Activated naive CD8-positive, alpha-beta T cell treated with anti-CD3 and anti-CD28 coated beads, Interleukin-2, amount 10 ng/mL, durations not matched to agents 7 days and 5 days (primary cell): ENCODE data around the gene HMGCS2. TPM values are rescaled to one million over a fixed set of nuclear protein-coding genes. Genes with fewer than 3 reads are reported as not detected.

Experiments
- ATAC-seq: fragments of 150-1000 bp; cut with Tn5 transposase; one replicate; pipeline ENCODE4 v1.10.0; 2021; ENCODE audit warnings: low read depth, moderate library complexity
- POLR2A ChIA-PET: fragments of 350-600 bp; sonication (Branson Sonifier 250); formaldehyde crosslinking; loops from one replicate; lab custom pipeline; 2021; ENCODE audit warnings: antibody characterized with exemption; lab: Charles Lee
- DNase-seq: peaks from one replicate; pipeline ENCODE4 v3.0.0; 2021
- H3K27ac Mint-ChIP-seq: one replicate; pipeline ENCODE4 v1.8.0; 2022; ENCODE audit warnings: mild to moderate bottlenecking, mixed read lengths
- H3K27me3 Mint-ChIP-seq: one replicate; pipeline ENCODE4 v1.8.0; 2022; ENCODE audit warnings: mild to moderate bottlenecking, moderate library complexity, mixed read lengths
- H3K36me3 Mint-ChIP-seq: one replicate; pipeline ENCODE4 v1.8.0; 2021; ENCODE audit warnings: mild to moderate bottlenecking, mixed read lengths
- H3K4me1 Mint-ChIP-seq: one replicate; pipeline ENCODE4 v1.8.0; 2021; ENCODE audit warnings: mixed read lengths
- H3K4me3 Mint-ChIP-seq: one replicate; pipeline ENCODE4 v1.8.0; 2022; ENCODE audit warnings: mild to moderate bottlenecking, moderate library complexity, mixed read lengths
- H3K9me3 Mint-ChIP-seq: one replicate; pipeline ENCODE4 v1.8.0; 2021; ENCODE audit warnings: mixed read lengths
- total RNA-seq, 2 experiments: library from RNA; stranded (reverse); gene quantifications; one replicate each; pipeline ENCODE4 v1.2.3, GENCODE V29; 2021

HMGCS2 gene
- total RNA-seq, 2 experiments from 2014 or later, result not detected

DNA sequence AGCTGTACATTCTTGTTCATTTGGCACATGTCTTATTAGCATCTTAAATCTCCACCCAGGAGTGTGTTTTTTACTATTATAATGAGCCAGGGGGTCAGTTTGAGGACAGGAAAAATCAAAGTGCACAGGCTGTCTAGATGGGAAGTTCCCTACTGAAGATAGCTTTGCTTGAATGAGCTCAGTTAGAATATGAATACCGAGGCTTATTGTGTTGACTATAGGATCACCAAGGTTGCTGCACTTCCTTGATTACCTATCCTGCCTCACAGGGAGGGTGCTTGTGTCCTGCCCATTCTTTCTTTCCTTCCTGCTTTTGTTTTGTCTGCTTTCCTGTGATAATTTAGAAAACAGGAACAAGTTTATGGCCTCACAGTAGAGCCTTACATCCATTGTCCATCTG, 40.7 kb downstream of the HMGCS2 start:
- DNase-seq (no peak), ATAC-seq (no peak)
- POLR2A ChIA-PET, result interaction anchor here (1.4 kb wide), 1 partner anchor 16 kb away, joined by 4 read pairs; the partner anchor contains the start of gene PHGDH
- H3K27ac Mint-ChIP-seq, result no peak overlapping the region
- peaks cover 2% of the 10 kb centered on the region for H3K4me1 Mint-ChIP-seq
- H3K4me3 Mint-ChIP-seq, result no peak overlapping the region
- H3K36me3 Mint-ChIP-seq, result peaks cover 22% of the 10 kb centered on the region
- H3K27me3 Mint-ChIP-seq, result no peaks in the 10 kb centered on the region
- no peaks in the 10 kb centered on the region for H3K9me3 Mint-ChIP-seq

DNA sequence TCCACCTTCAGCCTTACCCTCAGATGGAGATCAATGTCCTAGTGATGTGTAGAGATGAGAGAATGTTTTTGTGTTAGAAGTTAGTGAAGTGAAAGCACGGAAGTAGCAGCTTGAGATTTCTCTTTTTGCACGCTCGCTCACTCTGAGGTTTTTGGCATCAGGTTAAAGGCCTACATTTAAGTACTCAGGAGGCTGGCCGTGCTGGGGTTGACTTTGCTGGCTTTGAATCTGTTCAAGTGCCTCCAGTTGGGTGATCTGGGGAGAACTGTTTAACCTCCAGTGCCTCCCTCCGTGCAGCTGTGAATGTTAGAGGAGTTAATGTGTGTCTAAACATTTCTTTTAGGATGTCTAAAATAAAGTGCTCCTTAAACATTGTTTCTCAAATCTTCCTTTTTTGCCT, 43.1 kb downstream of the HMGCS2 start:
- no peak overlapping the region for H3K4me3 Mint-ChIP-seq
- DNase-seq (no peak), ATAC-seq (no peak)
- peaks cover 4% of the 10 kb centered on the region for H3K4me1 Mint-ChIP-seq
- H3K9me3 Mint-ChIP-seq, result no peaks in the 10 kb centered on the region
- no peaks in the 10 kb centered on the region for H3K27me3 Mint-ChIP-seq
- H3K27ac Mint-ChIP-seq, result peak overlapping the region; percentile 22
- POLR2A ChIA-PET, result no interaction called here
- H3K36me3 Mint-ChIP-seq, result peaks cover 28% of the 10 kb centered on the region

DNA sequence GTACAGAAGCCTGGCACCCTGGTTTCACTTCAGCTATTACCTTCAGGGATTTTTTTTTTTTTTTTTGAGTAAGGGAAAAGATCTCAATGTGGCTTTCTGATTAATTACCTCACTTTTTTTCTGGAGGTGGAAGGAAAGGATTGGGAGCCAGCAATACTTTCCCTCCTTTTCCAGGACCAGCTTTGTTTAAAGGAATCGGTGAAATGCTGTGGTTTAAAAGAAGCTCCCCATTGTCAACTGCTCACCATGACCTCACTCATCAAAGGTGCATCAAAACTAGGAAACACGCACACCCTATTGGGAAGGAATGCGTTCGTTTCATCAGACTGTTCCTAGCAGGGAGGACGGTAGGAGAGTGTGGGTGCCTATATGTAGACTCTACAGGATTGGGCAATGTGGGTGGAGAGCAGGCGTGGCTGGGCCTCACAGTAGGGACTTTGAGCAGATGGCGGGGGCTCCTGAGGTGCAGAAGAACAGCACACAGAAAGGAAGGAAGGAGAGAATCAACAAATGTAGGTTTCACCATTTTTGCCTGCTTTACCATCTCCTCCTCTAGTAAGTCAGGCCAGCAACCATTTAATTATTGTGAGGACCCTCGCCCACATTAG, 44.0 kb downstream of the HMGCS2 start:
- Mint-ChIP-seq H3K9me3 (no peaks in the 10 kb centered on the region), H3K4me1 (peaks cover 6% of the 10 kb centered on the region), H3K4me3 (no peak overlapping the region), H3K27me3 (no peaks in the 10 kb centered on the region), H3K27ac (no peak overlapping the region), H3K36me3 (peaks cover 25% of the 10 kb centered on the region)
- ATAC-seq (no peak), DNase-seq (no peak)
- POLR2A ChIA-PET, result no interaction called here

DNA sequence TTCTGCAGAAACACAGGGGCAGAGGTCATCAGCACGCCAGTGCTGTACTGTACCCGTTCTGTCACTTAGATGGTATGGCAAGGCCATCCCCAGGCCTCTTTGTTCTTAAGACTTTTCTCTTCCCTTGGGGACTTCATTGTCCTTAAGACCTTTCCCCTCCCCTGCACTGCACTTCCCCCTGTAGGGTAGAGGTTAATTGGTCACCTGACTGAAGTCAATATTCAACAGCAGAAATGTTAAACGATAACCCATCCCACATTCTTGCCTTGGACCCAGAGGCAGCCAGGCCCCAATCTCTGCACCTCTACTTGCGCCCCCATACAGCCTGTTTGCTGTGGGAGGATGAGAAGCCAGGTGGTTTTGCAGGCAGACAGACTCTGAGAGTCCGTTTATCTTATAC, 46.8 kb downstream of the HMGCS2 start:
- peaks cover 31% of the 10 kb centered on the region for H3K36me3 Mint-ChIP-seq
- POLR2A ChIA-PET, result no interaction called here
- no peak overlapping the region for H3K27ac Mint-ChIP-seq
- peaks cover 19% of the 10 kb centered on the region for H3K4me1 Mint-ChIP-seq
- no peaks in the 10 kb centered on the region for H3K27me3 Mint-ChIP-seq
- ATAC-seq (no peak), DNase-seq (no peak)
- H3K9me3 Mint-ChIP-seq, result no peaks in the 10 kb centered on the region
- no peak overlapping the region for H3K4me3 Mint-ChIP-seq

DNA sequence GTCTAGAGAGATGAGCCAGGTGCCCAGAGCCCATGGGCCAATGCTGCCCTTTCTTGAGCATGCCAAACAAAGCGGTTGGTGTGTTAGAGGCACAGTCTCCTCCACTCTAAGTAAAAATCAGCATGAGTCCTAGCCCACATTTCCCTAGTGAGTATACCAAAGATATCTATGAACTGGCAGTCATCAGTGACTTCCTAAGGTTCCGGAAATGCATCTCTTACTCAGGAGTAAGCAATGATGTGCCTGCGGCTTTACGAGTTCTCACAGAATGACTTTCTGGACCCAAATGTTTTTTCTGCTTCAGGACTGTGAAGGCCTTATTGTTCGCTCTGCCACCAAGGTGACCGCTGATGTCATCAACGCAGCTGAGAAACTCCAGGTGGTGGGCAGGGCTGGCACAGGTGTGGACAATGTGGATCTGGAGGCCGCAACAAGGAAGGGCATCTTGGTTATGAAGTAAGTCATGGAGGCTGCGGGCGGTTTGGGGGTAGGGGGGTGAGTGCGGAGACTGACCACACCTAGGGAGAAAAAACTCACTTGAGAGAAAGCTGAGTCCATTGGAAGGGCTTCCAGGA, 47.8 kb downstream of the HMGCS2 start:
- peaks cover 27% of the 10 kb centered on the region for H3K4me1 Mint-ChIP-seq
- H3K27ac Mint-ChIP-seq, result no peak overlapping the region
- POLR2A ChIA-PET, result no interaction called here

DNA sequence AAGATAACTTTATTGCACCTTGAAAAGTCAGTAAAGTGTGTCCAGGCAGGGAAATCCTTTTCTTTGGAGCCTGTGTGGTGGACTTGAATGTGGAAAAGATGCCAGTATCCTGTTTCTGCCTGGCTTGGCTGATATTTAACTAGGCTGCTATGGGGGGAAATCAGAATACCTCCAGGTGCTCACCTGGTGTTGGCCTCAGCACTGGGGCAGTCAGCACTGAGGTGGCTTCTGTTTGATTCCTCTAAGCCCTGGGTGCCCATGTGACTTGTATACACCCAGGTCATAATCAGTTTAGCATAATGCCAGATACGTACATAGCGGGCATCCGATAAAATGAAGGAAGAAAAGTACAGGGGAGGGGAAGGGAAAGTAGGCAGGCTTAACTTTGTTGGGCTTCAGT, 49.7 kb downstream of the HMGCS2 start:
- peaks cover 45% of the 10 kb centered on the region for H3K4me1 Mint-ChIP-seq
- POLR2A ChIA-PET, result no interaction called here

More for the DNA sequence above, 47.8 kb downstream of the HMGCS2 start:
- H3K36me3 Mint-ChIP-seq, result peaks cover 31% of the 10 kb centered on the region
- ATAC-seq (no peak), DNase-seq (no peak)
- no peaks in the 10 kb centered on the region for H3K9me3 Mint-ChIP-seq
- H3K4me3 Mint-ChIP-seq, result no peak overlapping the region
- H3K27me3 Mint-ChIP-seq, result no peaks in the 10 kb centered on the region

DNA sequence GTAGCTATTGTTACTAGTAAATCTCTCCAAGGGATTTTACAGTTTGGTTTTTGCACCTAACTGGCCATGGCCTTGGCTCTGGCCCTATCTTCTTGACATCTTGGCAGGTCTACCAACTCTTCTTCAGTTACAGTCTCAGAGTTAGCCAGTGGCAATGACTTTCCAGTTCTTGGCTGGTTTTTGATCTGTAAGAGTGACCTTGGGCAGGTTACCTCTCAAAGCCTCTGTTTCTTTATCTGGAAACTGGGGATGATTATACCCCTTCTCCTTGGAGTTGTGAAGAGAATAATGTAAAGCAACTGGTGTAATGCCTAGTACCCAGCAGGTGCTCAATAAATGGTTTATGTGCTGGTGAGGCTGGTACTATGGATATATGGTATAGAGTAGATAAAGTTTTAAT, 50.3 kb downstream of the HMGCS2 start:
- Mint-ChIP-seq H3K36me3 (peaks cover 35% of the 10 kb centered on the region), H3K27me3 (no peaks in the 10 kb centered on the region), H3K9me3 (no peaks in the 10 kb centered on the region), H3K4me3 (no peak overlapping the region), H3K27ac (no peak overlapping the region), H3K4me1 (peaks cover 51% of the 10 kb centered on the region)
- DNase-seq, result no peak
- no peak for ATAC-seq
- POLR2A ChIA-PET, result no interaction called here

More for the DNA sequence above, 49.7 kb downstream of the HMGCS2 start:
- no peak overlapping the region for H3K4me3 Mint-ChIP-seq
- ATAC-seq (no peak), DNase-seq (no peak)
- H3K36me3 Mint-ChIP-seq, result peaks cover 34% of the 10 kb centered on the region
- peak overlapping the region; percentile 44 for H3K27ac Mint-ChIP-seq
- no peaks in the 10 kb centered on the region for H3K27me3 Mint-ChIP-seq
- H3K9me3 Mint-ChIP-seq, result no peaks in the 10 kb centered on the region

DNA sequence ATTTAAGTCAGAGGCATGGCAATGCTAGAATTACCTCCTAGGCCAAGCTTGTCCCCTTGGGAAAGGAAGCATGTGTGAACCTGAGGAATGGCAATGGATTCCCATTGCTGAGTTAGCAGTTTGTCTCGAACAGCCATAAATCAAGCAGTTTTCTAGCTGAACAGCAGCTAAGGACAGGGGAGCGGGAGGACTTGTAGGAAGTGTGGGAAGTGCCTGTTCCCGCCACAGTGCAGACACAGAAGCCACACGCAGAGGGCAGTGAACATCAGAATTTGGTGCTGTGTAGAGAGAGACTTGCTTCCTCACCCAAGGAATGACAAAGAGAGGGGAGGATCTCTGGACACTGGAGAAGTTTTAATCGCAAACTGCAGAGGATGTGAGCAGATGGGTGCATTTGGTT, 53.2 kb downstream of the HMGCS2 start:
- Mint-ChIP-seq H3K36me3 (peaks cover 26% of the 10 kb centered on the region), H3K9me3 (no peaks in the 10 kb centered on the region), H3K27me3 (no peaks in the 10 kb centered on the region), H3K27ac (peak overlapping the region; percentile 30), H3K4me1 (peaks cover 59% of the 10 kb centered on the region), H3K4me3 (peak overlapping the region; percentile 60)
- POLR2A ChIA-PET, result no interaction called here
- ATAC-seq (no peak), DNase-seq (no peak)

DNA sequence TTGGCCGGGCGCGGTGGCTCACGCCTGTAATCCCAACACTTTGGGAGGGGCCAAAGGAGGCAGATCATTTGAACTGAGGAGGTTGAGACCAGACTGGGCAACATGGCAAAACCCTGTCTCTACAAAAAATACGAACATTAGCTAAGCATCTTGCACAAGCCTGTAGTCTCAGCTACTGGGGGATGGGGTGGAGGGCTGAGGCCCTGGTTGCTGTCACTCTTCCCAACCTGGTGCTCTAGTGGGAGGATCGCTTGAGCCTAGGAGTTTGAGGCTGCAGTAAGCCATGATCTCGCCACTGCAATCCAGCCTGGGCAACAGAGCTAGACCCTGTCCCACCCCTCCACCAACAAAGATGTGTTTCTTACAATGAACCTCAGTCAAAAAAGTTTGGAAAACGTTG, 54.1 kb downstream of the HMGCS2 start:
- Mint-ChIP-seq H3K4me1 (peaks cover 57% of the 10 kb centered on the region), H3K27me3 (peaks cover 4% of the 10 kb centered on the region), H3K9me3 (no peaks in the 10 kb centered on the region), H3K27ac (peak overlapping the region; percentile 72), H3K4me3 (peak overlapping the region; percentile 98), H3K36me3 (peaks cover 23% of the 10 kb centered on the region)
- ATAC-seq (no peak), DNase-seq (no peak)
- POLR2A ChIA-PET, result no interaction called here

DNA sequence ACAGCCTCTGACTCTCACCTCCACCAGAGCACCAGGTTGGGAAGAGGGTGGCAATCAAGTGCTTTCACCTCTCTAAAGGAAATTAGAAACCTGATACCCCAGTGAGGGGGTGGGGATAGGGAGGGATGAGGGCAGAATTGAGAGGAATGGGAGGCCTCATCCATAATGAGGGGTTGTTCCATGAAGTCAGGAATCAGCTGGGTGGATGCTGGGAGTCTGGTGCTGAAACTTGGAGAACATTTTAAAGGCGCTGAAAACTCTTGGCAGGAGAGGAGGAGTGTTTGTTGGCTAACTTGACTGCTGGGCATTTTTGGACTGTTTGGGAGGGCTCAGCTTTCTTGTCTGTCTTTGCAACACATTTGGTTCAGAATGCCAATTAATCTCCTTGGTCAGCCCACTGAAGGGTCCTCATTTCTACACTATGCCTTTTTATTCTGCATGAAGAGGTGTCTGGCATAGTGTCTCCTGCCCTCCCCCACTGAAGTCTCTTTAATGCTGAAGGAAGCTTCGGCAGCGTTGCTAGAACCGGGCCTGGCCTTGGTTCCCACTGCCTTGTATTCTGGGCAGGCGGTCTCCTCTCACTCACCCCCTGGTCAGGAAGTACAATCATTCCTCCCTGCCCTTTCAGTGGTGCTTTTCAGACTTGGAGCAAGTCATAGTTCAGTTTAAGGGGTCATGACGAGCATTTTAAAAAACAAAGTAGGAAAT, 54.8 kb downstream of the HMGCS2 start:
- DNase-seq (no peak), ATAC-seq (no peak)
- H3K27me3 Mint-ChIP-seq, result peaks cover 6% of the 10 kb centered on the region
- peak overlapping the region; percentile 95 for H3K27ac Mint-ChIP-seq
- H3K9me3 Mint-ChIP-seq, result no peaks in the 10 kb centered on the region
- H3K4me1 Mint-ChIP-seq, result peaks cover 55% of the 10 kb centered on the region
- H3K4me3 Mint-ChIP-seq, result peak overlapping the region; percentile 98
- POLR2A ChIA-PET, result no interaction called here
- H3K36me3 Mint-ChIP-seq, result peaks cover 23% of the 10 kb centered on the region

DNA sequence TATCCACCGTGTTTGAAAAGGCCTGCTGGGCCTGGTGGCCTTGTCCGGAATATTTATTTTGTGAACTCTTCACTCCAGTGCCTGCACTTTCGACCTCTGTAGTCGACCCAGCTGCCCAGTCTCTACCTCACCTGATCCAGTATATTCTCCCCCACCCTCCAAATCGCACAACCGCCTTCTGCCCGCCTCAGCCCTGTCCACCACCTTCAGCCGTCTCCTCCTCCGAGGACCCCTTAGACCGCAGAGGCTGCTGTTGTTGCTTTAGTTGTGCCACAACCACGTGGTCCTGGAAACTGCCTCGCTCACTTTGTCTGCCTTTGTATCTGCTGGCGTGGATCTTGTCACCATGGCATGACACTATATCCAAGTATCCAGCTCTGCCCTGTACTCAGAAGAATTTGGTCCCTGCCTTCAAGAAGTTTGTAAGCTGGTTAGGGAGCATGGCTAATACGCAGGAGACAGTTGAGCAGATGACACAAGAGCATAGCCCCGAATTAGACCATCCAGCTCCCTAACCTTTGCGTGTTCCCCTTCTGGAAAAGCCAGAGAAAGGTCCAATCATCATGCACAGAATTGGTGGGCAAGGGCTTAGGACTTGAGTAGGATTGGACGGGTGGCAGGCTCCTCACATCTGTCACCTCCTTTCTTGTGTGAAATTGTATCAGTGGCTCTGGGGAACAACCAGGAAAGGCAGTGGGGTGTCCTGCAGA, 55.5 kb downstream of the HMGCS2 start:
- POLR2A ChIA-PET, result no interaction called here
- DNase-seq, result no peak
- H3K27me3 Mint-ChIP-seq, result peaks cover 12% of the 10 kb centered on the region

DNA sequence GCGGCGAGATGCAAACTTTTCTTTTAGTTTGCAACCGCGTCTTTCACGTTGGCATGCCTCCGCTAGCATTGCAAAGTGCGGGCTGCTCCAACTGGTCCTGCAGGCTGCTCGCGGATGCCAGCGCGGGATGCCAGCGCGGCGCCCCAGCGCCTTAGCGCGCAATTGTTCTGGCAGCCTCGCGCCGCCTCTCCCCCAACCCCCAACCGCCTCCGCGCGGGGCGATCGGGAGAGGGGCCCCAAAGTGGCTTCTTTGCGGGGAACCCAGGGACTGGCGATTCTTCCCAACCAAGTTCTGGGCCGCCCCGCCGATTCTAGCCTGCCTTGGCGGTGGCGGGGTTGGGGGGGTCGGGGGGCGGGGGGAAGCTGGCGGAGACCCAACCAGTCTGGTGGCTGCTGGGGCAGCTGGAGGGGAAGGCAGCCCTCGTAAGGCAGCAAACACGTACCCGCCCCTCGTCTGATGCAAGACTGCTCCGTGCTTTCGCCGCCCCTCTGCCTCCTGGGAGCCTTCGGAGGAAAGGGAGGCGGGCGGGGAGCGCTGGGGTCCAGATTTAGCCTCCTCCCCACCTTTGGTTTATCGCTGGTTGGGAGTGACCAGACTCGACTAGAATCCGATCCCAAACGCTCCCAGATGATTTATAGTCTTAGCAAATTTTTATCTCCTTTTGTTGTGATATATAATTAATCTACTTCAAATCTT, 56.2 kb downstream of the HMGCS2 start:
- DNase-seq (peak; percentile 71), ATAC-seq (peak; percentile 75)
- Mint-ChIP-seq H3K27ac (peak overlapping the region; percentile 95), H3K4me3 (peak overlapping the region; percentile 98), H3K36me3 (peaks cover 15% of the 10 kb centered on the region), H3K27me3 (peaks cover 15% of the 10 kb centered on the region), H3K9me3 (no peaks in the 10 kb centered on the region), H3K4me1 (peaks cover 44% of the 10 kb centered on the region)
- POLR2A ChIA-PET, result interaction anchor here (0.7 to 1.2 kb wide), 6 partner anchors 11 to 464 kb away, joined by 3 to 4 read pairs (median 3); partner anchors contain the start of gene SEC22B

More for the DNA sequence above, 55.5 kb downstream of the HMGCS2 start:
- no peak for ATAC-seq
- Mint-ChIP-seq H3K9me3 (no peaks in the 10 kb centered on the region), H3K27ac (peak overlapping the region; percentile 95), H3K36me3 (peaks cover 18% of the 10 kb centered on the region), H3K4me3 (peak overlapping the region; percentile 98), H3K4me1 (peaks cover 47% of the 10 kb centered on the region)
